Naive B cell (primary cell): ENCODE data around the gene PICALM. TPM values are rescaled to one million over a fixed set of nuclear protein-coding genes. Genes with fewer than 3 reads are reported as not detected.
A peak's percentile ranks its signal among the peaks of the same experiment; 100 is the strongest.
"Not testable (repeated sequence)": the region's sequence is repeated elsewhere in the genome, so short reads cannot be mapped to it uniquely, and the experiment has no call there.

ENCODE experiments used
- ATAC-seq, 2 donors: fragments of 150-1000 bp; cut with Tn5 transposase; 2 replicates each; pipeline ENCODE4 v1.10.0; 2021; ENCODE audit warnings: low read depth in 2 of 2, mild to moderate bottlenecking in 2 of 2, moderate library complexity in 2 of 2
- DNase-seq: peaks from one replicate; pipeline ENCODE4 v3.0.0; 2022
- H3K27ac Mint-ChIP-seq, 6 donors: one replicate each; pipeline ENCODE4 v1.8.0; 2020 to 2022; ENCODE audit warnings: mild to moderate bottlenecking in 6 of 6, mixed read lengths in 6 of 6, moderate library complexity in 5 of 6, inconsistent platforms in 2 of 6
- H3K27me3 Mint-ChIP-seq, 3 donors: one replicate each; pipeline ENCODE4 v1.8.0; 2021 to 2022; ENCODE audit warnings: mixed read lengths in 3 of 3, mild to moderate bottlenecking in 1 of 3
- H3K36me3 Mint-ChIP-seq, 2 donors: one replicate each; pipeline ENCODE4 v1.8.0; 2020 to 2022; ENCODE audit warnings: mixed read lengths in 2 of 2, inconsistent platforms in 1 of 2, mild to moderate bottlenecking in 1 of 2
- H3K4me1 Mint-ChIP-seq, 3 donors: one replicate each; pipeline ENCODE4 v1.8.0; 2020 to 2022; ENCODE audit warnings: mixed read lengths in 3 of 3, inconsistent platforms in 1 of 3, mild to moderate bottlenecking in 1 of 3, moderate library complexity in 1 of 3
- H3K4me3 Mint-ChIP-seq, 8 donors: one replicate each; pipeline ENCODE4 v1.8.0; 2020 to 2022; ENCODE audit warnings: mild to moderate bottlenecking in 8 of 8, mixed read lengths in 8 of 8, moderate library complexity in 8 of 8, inconsistent platforms in 2 of 8
- H3K9me3 Mint-ChIP-seq, 7 donors: one replicate each; pipeline ENCODE4 v1.8.0; 2020 to 2022; ENCODE audit warnings: mixed read lengths in 7 of 7, mild to moderate bottlenecking in 5 of 7, inconsistent platforms in 2 of 7, moderate library complexity in 1 of 7
- polyA plus RNA-seq, 6 donors: library from polyadenylated mRNA; unstranded; fragments of 300-500 nt; fragmentation: Illumina TruSeq; gene quantifications; one replicate each; pipeline ENCODE4 v1.2.3, GENCODE V29; 2021; ENCODE audit warnings: low read depth in 6 of 6

PICALM gene
- polyA plus RNA-seq, 6 donors from 2014 or later = 13.3 to 20.2 (median 16.9) TPM

DNA sequence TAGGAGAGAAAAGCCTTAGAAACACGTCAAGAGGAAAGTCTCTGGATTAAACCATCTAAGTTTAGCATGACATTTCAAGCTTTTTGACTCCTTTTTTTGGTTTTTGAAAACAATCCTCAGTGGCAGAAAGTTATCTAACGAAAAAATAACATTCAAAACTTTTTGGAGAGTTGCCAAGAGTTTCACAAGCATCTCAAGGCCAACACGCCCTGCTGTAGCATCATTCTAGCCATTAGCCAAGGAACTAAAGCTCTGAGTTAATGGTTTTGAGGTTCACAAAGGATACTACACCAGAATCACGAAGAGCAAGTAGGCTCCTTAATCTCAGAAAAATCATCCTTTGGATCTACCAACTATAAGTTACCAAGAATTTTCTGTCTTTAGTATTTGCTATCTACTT is 94.8 kb downstream of the PICALM start:
- H3K9me3 Mint-ChIP-seq = no peaks in the 10 kb centered on the region
- H3K4me1 Mint-ChIP-seq = peaks cover 0 to 3% (median 0%) of the 10 kb centered on the region in 3 donors
- H3K4me3 Mint-ChIP-seq = no peak overlapping the region
- no peak overlapping the region for H3K27ac Mint-ChIP-seq
- ATAC-seq (no peak), DNase-seq (no peak)
- no peaks in the 10 kb centered on the region for H3K27me3 Mint-ChIP-seq
- peaks cover 12 to 27% of the 10 kb centered on the region in 2 donors for H3K36me3 Mint-ChIP-seq

DNA sequence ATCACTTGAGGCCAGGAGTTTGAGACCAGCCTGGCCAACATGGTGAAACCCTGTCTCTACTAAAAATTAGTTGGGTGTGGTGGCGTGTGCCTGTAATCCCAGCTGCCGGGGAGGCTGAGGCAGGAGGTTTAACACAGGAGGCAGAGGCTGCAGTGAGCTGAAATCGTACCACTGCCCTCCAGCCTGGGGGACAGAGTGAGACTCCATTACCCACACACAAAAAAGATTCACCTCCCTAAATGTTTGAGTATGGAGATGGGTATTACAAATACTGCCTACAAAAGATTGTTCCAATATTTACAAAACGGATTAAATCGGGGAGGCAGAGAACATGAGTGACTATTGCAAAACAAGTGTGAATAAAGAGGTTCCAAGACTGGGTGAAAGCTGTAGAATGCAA is 98.3 kb downstream of the PICALM start:
- DNase-seq = no peak
- peak overlapping the region in 2 of 6 donors; percentile 24 to 78 for H3K27ac Mint-ChIP-seq
- no peak for ATAC-seq
- H3K4me3 Mint-ChIP-seq = no peak overlapping the region
- peaks cover 12 to 28% of the 10 kb centered on the region in 2 donors for H3K36me3 Mint-ChIP-seq
- H3K4me1 Mint-ChIP-seq = peaks cover 0 to 3% (median 0%) of the 10 kb centered on the region in 3 donors
- no peaks in the 10 kb centered on the region for H3K27me3 Mint-ChIP-seq
- H3K9me3 Mint-ChIP-seq = no peaks in the 10 kb centered on the region

DNA sequence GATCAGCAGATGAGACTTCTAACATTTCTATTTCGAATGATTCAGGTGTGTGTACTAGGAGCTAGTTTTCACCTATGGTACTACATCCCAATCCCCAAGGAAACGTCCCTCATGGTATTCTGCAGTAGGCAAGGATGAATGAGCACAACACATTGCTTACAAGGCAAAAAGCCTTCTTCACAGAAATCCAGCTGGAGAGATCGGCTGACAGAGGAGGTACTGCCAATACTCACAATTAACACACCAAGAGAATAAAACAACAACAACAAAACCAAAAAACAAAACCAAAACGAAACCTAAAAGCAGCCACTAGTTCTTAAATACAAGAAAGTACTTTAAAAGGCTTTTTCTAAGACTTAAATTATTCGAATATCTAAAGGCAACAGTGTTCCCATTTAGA is 101.4 kb downstream of the PICALM start:
- no peak for DNase-seq
- peak overlapping the region in 3 of 6 donors; percentile 35 to 71 (median 54) for H3K27ac Mint-ChIP-seq
- no peaks in the 10 kb centered on the region for H3K9me3 Mint-ChIP-seq
- peaks cover 0 to 3% (median 0%) of the 10 kb centered on the region in 3 donors for H3K4me1 Mint-ChIP-seq
- H3K4me3 Mint-ChIP-seq = peak overlapping the region in 1 of 8 donors; percentile 15
- H3K36me3 Mint-ChIP-seq = peaks cover 17 to 35% of the 10 kb centered on the region in 2 donors
- no peaks in the 10 kb centered on the region for H3K27me3 Mint-ChIP-seq
- no peak for ATAC-seq

DNA sequence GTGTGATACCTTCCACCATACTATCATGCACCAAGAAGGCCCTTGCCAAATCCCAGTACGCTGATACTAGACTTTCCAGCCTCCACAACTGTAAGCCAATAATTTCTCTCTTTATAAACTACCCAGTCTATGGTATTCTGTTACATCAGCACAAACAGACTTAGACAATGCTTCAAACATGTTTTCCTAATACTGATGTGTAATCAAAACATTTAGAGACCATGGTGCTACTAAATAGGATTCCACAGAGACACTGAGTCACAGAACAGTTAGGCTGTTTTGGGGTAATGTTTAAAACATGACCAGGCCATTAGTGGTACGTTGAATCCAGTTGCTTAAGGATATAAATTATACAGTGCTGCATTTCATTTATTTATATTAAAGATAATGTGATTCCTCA is 103.7 kb downstream of the PICALM start:
- H3K9me3 Mint-ChIP-seq = no peaks in the 10 kb centered on the region
- ATAC-seq = no peak
- no peak for DNase-seq
- peak overlapping the region in 1 of 6 donors; percentile 70 for H3K27ac Mint-ChIP-seq
- H3K4me1 Mint-ChIP-seq = peaks cover 0 to 7% (median 0%) of the 10 kb centered on the region in 3 donors
- H3K27me3 Mint-ChIP-seq = no peaks in the 10 kb centered on the region
- peaks cover 25 to 39% of the 10 kb centered on the region in 2 donors for H3K36me3 Mint-ChIP-seq
- H3K4me3 Mint-ChIP-seq = no peak overlapping the region

DNA sequence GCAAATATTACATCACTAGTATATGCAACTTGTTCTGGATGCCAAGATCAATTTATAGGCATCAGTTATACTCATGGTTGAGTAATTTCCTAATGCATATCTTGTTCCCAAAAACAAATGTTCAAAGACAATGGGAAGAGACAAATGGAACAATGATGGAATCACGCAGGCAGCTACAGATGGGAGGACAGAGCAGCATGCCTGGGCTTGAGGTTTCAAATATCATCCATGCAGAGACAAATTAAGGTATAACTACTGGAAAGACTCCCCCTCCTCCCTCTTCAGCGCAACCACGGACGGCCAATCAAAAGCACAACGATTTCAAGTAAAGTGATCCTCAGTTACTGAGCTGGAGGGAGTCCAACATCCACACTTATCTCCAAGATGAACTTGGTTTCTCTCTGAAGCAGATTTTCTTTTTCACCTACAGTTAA is 106.9 kb downstream of the PICALM start:
- no peaks in the 10 kb centered on the region for H3K9me3 Mint-ChIP-seq
- DNase-seq (no peak), ATAC-seq (no peak)
- H3K36me3 Mint-ChIP-seq = peaks cover 20 to 47% of the 10 kb centered on the region in 2 donors
- H3K4me1 Mint-ChIP-seq = peaks cover 0 to 4% (median 0%) of the 10 kb centered on the region in 3 donors
- no peak overlapping the region for H3K4me3 Mint-ChIP-seq
- no peaks in the 10 kb centered on the region for H3K27me3 Mint-ChIP-seq
- H3K27ac Mint-ChIP-seq = peak overlapping the region in 2 of 6 donors; percentile 41 to 74

DNA sequence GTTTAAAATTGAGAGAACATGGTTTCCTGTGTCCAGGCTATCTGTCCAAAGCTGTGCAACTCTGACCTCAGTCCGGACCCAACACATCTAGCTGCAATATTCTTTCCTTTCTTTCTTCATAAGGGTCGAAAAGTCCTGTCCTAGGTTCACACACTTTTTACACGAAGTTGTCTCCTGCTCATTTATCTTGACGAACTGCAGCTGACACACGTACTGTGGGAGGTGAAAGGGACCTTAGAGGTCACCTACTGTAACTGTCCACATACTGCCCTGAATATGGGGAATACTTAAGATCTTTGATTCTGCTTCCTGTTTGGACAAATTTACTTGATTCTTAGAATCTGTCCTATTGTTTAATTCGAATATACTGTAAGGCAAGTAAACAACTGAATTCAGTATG is 107.8 kb downstream of the PICALM start:
- Mint-ChIP-seq H3K36me3 (peaks cover 25 to 51% of the 10 kb centered on the region in 2 donors), H3K4me1 (peaks cover 0 to 4% (median 0%) of the 10 kb centered on the region in 3 donors), H3K27ac (peak overlapping the region in 2 of 6 donors; percentile 16 to 19), H3K4me3 (no peak overlapping the region), H3K27me3 (no peaks in the 10 kb centered on the region), H3K9me3 (no peaks in the 10 kb centered on the region)
- no peak for DNase-seq
- no peak for ATAC-seq

DNA sequence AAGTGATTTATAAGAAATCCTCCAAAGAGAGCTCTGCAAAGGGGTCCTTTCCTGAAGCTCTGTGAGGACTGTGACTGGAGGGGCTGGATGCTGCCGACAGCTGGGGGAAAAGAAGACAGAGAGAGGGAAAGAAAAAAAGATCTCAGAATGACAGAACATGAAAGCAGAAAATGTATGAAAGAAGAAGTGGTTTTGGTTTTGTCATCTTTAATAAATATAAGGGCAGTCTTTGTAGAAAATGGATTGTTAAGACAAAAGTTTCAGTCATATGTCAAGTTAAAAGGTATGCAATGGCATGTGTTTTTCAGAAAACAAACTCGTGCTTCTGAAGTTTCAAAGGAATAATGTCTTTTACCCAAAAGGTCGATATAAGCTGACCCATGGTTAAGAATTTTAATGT is 108.2 kb downstream of the PICALM start:
- peak overlapping the region in 4 of 6 donors; percentile 7 to 90 (median 60) for H3K27ac Mint-ChIP-seq

DNA sequence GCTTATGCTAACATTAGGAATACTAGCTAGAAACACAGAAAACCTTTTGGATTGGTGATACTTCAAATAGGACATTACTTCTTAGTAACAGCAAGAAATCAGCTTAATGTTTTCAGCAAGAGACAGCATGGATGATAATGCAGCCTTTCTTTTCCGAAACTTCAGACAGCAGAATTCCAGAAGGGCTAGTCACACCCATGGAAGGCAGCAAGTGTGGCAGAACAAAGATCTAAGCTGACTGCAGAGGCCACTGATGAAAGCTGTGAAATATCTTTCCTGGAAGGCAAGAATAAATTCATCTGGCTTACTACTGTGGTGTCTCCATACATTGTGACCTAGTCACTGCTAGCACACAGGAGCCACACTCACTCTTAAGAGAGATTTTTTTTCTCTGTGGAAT is 113.4 kb downstream of the PICALM start:
- peaks cover 29 to 36% of the 10 kb centered on the region in 2 donors for H3K36me3 Mint-ChIP-seq

More for the DNA sequence above, 108.2 kb downstream of the PICALM start:
- peaks cover 30 to 53% of the 10 kb centered on the region in 2 donors for H3K36me3 Mint-ChIP-seq
- H3K9me3 Mint-ChIP-seq = no peaks in the 10 kb centered on the region
- no peak overlapping the region for H3K4me3 Mint-ChIP-seq
- no peak for ATAC-seq
- peaks cover 0 to 4% (median 0%) of the 10 kb centered on the region in 3 donors for H3K4me1 Mint-ChIP-seq
- no peaks in the 10 kb centered on the region for H3K27me3 Mint-ChIP-seq
- DNase-seq = no peak

DNA sequence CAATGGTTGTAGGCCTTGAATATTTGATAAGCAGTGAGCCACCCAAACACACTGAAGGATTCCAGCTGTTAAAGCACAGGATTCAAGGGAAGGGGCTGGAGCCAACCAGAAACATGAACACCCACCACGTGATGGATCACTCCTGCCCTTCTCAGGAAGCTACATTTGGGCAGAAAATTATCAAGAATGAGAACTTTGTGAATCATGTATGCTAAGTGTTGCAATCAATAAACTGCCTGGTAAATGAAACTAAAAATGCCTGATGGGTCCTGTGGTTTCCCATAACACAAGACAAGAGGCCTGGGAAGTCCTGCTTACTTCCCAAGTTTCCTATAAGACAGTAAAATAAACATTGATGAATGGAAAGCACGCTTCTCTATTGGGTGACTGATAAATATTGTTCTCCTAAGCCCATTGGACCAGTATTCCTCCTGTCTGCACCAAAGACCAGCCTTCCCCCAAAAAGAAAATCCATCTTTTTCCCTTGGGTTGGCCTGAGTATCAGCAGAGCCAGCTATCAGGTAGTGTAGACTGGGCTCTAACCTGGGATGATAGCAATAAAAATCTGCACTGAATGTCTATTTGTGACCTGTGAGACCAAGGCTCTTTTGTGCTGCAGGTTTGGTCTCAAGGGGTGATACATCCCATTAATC is 115.3 kb downstream of the PICALM start:
- Mint-ChIP-seq H3K27ac (peak overlapping the region in 2 of 6 donors; percentile 27 to 62), H3K4me1 (no peaks in the 10 kb centered on the region), H3K27me3 (no peaks in the 10 kb centered on the region), H3K9me3 (peaks cover 4 to 21% (median 19%) of the 10 kb centered on the region in 7 donors), H3K4me3 (no peak overlapping the region), H3K36me3 (peaks cover 25 to 27% of the 10 kb centered on the region in 2 donors)
- ATAC-seq (no peak), DNase-seq (no peak)

More for the DNA sequence above, 113.4 kb downstream of the PICALM start:
- peak overlapping the region in 1 of 6 donors; percentile 4 for H3K27ac Mint-ChIP-seq
- H3K4me1 Mint-ChIP-seq = peaks cover 0 to 2% (median 0%) of the 10 kb centered on the region in 3 donors
- H3K27me3 Mint-ChIP-seq = no peaks in the 10 kb centered on the region
- no peak overlapping the region for H3K4me3 Mint-ChIP-seq
- ATAC-seq (no peak), DNase-seq (no peak)
- peaks cover 4 to 21% (median 19%) of the 10 kb centered on the region in 7 donors for H3K9me3 Mint-ChIP-seq

DNA sequence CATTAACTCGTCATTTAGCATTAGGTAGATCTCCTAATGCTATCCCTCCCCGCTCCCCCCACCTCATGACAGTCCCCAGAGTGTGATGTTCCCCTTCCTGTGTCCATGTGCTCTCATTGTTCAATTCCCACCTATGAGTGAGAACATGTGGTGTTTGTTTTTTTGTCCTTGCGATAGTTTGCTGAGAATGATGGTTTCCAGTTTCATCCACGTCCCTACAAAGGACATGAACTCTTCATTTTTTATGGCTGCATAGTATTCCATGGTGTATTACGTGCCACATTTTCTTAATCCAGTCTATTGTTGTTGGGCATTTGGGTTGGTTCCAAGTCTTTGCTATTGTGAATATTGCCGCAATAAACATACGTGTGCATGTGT is 116.8 kb downstream of the PICALM start:
- H3K4me1 Mint-ChIP-seq, ATAC-seq, DNase-seq, H3K27me3 Mint-ChIP-seq, H3K4me3 Mint-ChIP-seq, H3K27ac Mint-ChIP-seq: not testable (repeated sequence)
- Mint-ChIP-seq H3K36me3 (peaks cover 16 to 25% of the 10 kb centered on the region in 2 donors), H3K9me3 (peaks cover 4 to 21% (median 19%) of the 10 kb centered on the region in 7 donors)

DNA sequence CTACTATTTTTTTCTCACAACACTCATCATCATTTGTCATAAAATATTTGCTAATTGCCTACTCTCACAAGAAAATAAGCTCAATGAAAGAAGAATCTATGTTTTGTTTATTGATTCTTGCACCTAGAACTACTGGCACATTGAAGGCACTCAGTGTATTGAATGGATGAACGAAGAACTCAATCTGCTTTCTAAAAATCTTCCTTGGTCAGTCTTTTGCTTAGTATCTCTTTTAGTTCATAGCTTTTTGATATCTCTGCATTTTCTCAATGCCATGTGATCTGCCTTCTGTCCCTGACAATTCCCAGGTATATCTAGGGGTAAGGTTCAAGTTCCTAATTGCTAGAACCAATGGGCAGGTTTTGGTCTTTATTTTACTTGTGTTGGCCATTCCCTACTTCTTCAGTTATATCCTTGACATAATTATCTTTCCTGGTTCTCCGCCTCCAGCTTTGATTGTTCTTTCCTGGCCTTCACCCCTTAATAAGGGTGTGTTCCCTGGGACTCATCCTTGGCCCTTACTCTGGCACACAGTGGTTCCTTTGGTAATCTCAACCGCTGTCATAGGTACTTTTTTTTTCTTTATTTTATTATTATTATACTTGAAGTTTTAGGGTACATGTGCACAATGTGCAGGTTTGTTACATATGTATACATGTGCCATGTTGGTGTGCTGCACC is 117.3 kb downstream of the PICALM start:
- no peaks in the 10 kb centered on the region for H3K4me1 Mint-ChIP-seq
- no peaks in the 10 kb centered on the region for H3K27me3 Mint-ChIP-seq
- ATAC-seq = no peak
- no peak for DNase-seq
- H3K27ac Mint-ChIP-seq = no peak overlapping the region
- H3K9me3 Mint-ChIP-seq = peaks cover 4 to 21% (median 19%) of the 10 kb centered on the region in 7 donors
- H3K36me3 Mint-ChIP-seq = peaks cover 12 to 25% of the 10 kb centered on the region in 2 donors
- H3K4me3 Mint-ChIP-seq = no peak overlapping the region

DNA sequence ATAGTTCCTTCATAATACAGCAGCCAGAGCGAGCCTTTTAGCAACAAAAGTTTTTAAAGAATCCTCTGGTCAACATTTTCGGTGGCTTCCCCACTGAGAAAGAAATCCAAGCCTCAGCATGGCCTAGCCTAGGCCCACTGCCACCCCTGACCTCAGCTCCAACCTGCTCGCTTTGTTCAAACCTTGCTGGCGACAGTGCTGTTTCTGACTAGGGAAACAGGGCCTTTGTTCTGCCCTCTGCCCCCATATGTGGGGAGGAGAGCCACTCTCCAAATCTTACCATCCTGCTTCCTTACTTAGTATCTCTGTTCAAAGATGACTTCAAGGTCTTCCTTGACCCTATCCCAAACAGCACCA is 117.9 kb downstream of the PICALM start:
- Mint-ChIP-seq H3K9me3 (peaks cover 4 to 23% (median 20%) of the 10 kb centered on the region in 7 donors), H3K27me3 (no peaks in the 10 kb centered on the region), H3K4me1 (no peaks in the 10 kb centered on the region), H3K27ac (no peak overlapping the region), H3K4me3 (no peak overlapping the region), H3K36me3 (peaks cover 8 to 19% of the 10 kb centered on the region in 2 donors)
- DNase-seq (no peak), ATAC-seq (no peak)

DNA sequence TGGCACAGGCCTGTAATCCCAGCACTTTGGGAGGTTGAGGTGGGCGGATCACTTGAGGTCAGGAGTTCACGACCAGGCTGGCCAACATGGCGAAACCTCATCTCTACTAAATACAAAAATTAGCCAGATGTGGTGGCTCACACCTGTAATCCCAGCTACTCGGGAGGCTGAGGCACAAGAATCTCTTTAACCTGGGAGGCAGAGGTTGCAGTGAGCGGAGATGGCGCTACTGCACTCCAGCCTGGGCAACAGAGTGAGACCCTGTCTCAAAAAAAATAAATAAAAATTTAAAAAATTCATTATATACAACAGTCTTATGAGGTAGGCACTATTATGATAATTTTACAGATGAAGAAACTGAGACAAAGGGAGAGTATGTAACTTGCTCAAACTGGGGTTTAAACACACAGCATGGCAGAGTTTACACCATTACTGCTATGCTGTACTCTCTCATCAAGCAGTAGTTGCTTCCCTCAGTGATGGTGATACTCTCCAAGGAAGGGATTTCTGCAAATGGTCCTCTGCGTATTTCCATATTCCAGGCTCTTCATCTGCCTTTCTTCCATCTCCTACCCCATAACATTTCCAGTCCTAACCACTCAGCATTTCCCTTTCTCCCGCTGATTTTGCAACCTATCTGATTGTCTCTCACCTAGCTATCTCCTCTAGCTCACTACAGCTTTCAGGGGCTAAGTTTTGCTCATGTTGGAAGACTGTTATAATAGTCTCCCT is 118.4 kb downstream of the PICALM start:
- no peak overlapping the region for H3K4me3 Mint-ChIP-seq
- no peak for ATAC-seq
- peaks cover 0 to 3% (median 0%) of the 10 kb centered on the region in 3 donors for H3K4me1 Mint-ChIP-seq
- peaks cover 8 to 28% (median 21%) of the 10 kb centered on the region in 7 donors for H3K9me3 Mint-ChIP-seq
- peaks cover 6 to 18% of the 10 kb centered on the region in 2 donors for H3K36me3 Mint-ChIP-seq
- no peak overlapping the region for H3K27ac Mint-ChIP-seq
- H3K27me3 Mint-ChIP-seq = no peaks in the 10 kb centered on the region
- DNase-seq = no peak
